Measurements from ENCODE around the gene APBA3. TPM values are rescaled to one million over a fixed set of nuclear protein-coding genes. Genes with fewer than 3 reads are reported as not detected.

APBA3 gene
- total and polyA plus RNA-seq, 9 of the 15 experiments (the other 6 are each of a cell fraction or from before 2014, with no cell fraction given), result 0.10 to 29.5 (median 11.5) TPM

GRCh38 chr19:3761382-3762129, at the start of gene APBA3 (continued):
- TF ChIP-seq DIDO1 (tag; IDR thresholded peaks at IDR 0.05; ENCODE audit: low read depth) (peak; percentile 82), CXXC5 (CRISPR knock-in tag; IDR thresholded peaks at IDR 0.05) (peak; percentile 70), COPS2 (conservative IDR thresholded peaks at IDR 0.05) (no peak), ARID4B (CRISPR knock-in tag; IDR thresholded peaks at IDR 0.05) (peak; percentile 75), ELF1 (tag; IDR thresholded peaks at IDR 0.05) (0 out of 2 replicates have a peak, but pooled peaks have one; percentile 55), EP300 (IDR thresholded peaks at IDR 0.05; ENCODE audit: low read length) (0 out of 2 replicates have a peak, but pooled peaks have one; percentile 0), ZSCAN29 (IDR thresholded peaks at IDR 0.05) (0 out of 2 replicates have a peak, but pooled peaks have one; percentile 42), HIVEP1 (CRISPR knock-in tag; IDR thresholded peaks at IDR 0.05) (no peak), ETV1 (tag; conservative IDR thresholded peaks at IDR 0.05; ENCODE audit: low read depth) (peak; percentile 84), FOXP4 (CRISPR knock-in tag; IDR thresholded peaks at IDR 0.05; ENCODE audit: borderline replicate concordance) (peak; percentile 71; the same call in 1 of the 2 replicates), SPI1 (IDR thresholded peaks at IDR 0.05; ENCODE audit: borderline replicate concordance, low read depth, low read length) (no peak), TAL1 (IDR thresholded peaks at IDR 0.05) (peak; percentile 7; the same call in 1 of the 2 replicates), ZKSCAN8 (CRISPR knock-in tag; IDR thresholded peaks at IDR 0.05) (peak; percentile 51; the same call in 1 of the 2 replicates), ZNF740 (CRISPR knock-in tag; IDR thresholded peaks at IDR 0.05) (no peak), ZNF740 (tag; IDR thresholded peaks at IDR 0.05) (no peak), FOXJ2 (tag; IDR thresholded peaks at IDR 0.05) (peak; percentile 39; the same call in 1 of the 2 replicates), FIP1L1 (IDR thresholded peaks at IDR 0.05; ENCODE audit: low read depth, low read length, poor library complexity, severe bottlenecking) (peak; percentile 32), RB1 (IDR thresholded peaks at IDR 0.05; ENCODE audit: low read depth) (peak; percentile 58), ZNF699 (CRISPR knock-in tag; IDR thresholded peaks at IDR 0.05; ENCODE audit: insufficient replicate concordance) (no peak), NFXL1 (CRISPR knock-in tag; IDR thresholded peaks at IDR 0.05) (no peak), MBD2 (IDR thresholded peaks at IDR 0.05; ENCODE audit: borderline replicate concordance, low read depth) (peak; percentile 73), MCM5 (IDR thresholded peaks at IDR 0.05; ENCODE audit: low read depth) (no peak), ZNF282 (CRISPR knock-in tag; IDR thresholded peaks at IDR 0.05) (no peak)
